ENCODE data around the gene ESR1.

DNA sequence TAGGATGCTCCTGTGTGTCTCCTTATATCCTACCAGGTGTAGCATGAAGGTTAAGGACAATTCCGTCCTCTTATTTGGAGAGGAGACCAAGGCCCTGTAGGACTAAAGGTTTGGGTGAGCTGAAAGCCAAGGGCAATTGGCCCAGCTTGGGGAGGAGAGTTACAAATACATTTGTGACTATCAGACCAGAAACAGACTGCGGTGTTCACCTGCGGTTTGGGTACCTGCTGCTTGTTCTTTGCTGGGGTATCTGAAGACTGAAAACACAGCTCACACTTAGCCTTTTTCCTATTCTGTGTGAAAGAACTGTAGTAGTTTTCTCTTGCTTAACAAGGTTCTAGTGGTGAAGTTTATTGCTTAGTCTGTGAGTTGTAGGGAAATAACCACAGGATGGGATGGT is 55.0 kb downstream of the ESR1 start:
- TF ChIP-seq, protein P1, sequence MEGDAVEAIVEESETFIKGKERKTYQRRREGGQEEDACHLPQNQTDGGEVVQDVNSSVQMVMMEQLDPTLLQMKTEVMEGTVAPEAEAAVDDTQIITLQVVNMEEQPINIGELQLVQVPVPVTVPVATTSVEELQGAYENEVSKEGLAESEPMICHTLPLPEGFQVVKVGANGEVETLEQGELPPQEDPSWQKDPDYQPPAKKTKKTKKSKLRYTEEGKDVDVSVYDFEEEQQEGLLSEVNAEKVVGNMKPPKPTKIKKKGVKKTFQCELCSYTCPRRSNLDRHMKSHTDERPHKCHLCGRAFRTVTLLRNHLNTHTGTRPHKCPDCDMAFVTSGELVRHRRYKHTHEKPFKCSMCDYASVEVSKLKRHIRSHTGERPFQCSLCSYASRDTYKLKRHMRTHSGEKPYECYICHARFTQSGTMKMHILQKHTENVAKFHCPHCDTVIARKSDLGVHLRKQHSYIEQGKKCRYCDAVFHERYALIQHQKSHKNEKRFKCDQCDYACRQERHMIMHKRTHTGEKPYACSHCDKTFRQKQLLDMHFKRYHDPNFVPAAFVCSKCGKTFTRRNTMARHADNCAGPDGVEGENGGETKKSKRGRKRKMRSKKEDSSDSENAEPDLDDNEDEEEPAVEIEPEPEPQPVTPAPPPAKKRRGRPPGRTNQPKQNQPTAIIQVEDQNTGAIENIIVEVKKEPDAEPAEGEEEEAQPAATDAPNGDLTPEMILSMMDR (IDR thresholded peaks at IDR 0.05), result no peak
- TF ChIP-seq POLR2A (IDR thresholded peaks at IDR 0.05), result no peak
